ENCODE measurements around the gene IMMP2L.

DNA sequence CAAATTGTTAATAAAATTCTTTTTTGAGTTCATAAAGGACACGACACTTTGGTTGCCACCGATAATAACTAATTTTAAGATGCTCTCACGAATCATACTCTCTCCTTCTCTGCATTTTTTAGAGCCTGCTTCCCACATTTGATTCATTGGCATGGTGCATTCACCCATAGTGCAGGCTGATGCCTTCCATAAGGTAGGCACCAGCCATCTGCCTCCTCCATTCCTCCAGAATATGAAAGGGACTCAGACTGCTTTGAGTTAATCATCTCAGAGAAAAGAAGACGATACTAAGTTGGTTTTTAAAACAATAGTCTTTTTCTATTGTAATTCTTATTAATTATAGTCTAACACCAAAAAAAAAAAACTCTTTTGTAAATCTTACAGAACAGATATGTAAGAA lies 505.2 kb downstream of the IMMP2L start:
- TF ChIP-seq, protein P1, sequence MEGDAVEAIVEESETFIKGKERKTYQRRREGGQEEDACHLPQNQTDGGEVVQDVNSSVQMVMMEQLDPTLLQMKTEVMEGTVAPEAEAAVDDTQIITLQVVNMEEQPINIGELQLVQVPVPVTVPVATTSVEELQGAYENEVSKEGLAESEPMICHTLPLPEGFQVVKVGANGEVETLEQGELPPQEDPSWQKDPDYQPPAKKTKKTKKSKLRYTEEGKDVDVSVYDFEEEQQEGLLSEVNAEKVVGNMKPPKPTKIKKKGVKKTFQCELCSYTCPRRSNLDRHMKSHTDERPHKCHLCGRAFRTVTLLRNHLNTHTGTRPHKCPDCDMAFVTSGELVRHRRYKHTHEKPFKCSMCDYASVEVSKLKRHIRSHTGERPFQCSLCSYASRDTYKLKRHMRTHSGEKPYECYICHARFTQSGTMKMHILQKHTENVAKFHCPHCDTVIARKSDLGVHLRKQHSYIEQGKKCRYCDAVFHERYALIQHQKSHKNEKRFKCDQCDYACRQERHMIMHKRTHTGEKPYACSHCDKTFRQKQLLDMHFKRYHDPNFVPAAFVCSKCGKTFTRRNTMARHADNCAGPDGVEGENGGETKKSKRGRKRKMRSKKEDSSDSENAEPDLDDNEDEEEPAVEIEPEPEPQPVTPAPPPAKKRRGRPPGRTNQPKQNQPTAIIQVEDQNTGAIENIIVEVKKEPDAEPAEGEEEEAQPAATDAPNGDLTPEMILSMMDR (conservative IDR thresholded peaks at IDR 0.05), result no peak
- TF ChIP-seq ZFX (IDR thresholded peaks at IDR 0.05), result no peak

Measured in C4-2B (cell line).